GM12878 (cell line): ENCODE measurements around the gene STT3B. TPM values are rescaled to one million over a fixed set of nuclear protein-coding genes. Genes with fewer than 3 reads are reported as not detected.

Experiments
- ATAC-seq: fragments of 200-7000 bp; cut with Tn5 transposase; 3 replicates; pipeline ENCODE4 v1.9.1; 2020; ENCODE audit warnings: mild to moderate bottlenecking, moderate library complexity
- BruUV-seq: library from RNA; stranded (reverse); fragments of 400-500 nt; replicated peaks from 2 replicates; lab custom pipeline; 2021; lab: Mats Ljungman, UMichigan
- CTCF ChIA-PET: fragments of 300-600 bp; sonication (Branson Sonifier 250); formaldehyde crosslinking; extraction: SDS; loops from one replicate; lab custom pipeline; 2021; ENCODE audit warnings: inconsistent platforms; lab: Yijun Ruan, JAX
- POLR2A ChIA-PET: fragments of 350-600 bp; formaldehyde crosslinking; extraction: SDS; loops from one replicate; lab custom pipeline; 2021; ENCODE audit warnings: inconsistent platforms; lab: Charles Lee
- RAD21 ChIA-PET: fragments of 300-600 bp; sonication (Branson Sonifier 250); formaldehyde crosslinking; loops from one replicate; lab custom pipeline; 2023; ENCODE audit warnings: antibody characterized with exemption; ENCODE audit not compliant: unreplicated experiment; lab: Charles Lee
- SMC1A ChIA-PET: fragments of 300-600 bp; sonication (Branson Sonifier 250); formaldehyde crosslinking; loops from one replicate; lab custom pipeline; 2023; ENCODE audit not compliant: unreplicated experiment, uncharacterized antibody; lab: Charles Lee
- DNase-seq: peaks from one replicate; pipeline ENCODE4 v3.0.0-alpha.2; 2011; ENCODE audit warnings: low read depth, low spot score
- FAIRE-seq: peaks from 3 replicates; lab custom pipeline; 2011; peaks lifted over from hg19 to GRCh38; lab: Jason Lieb, UNC
- H2AFZ ChIP-seq: 2 replicates; pipeline ENCODE4 v1.6.0; 2011; ENCODE audit warnings: low read depth, low read length, control low read depth; ENCODE audit not compliant: control insufficient read depth
- H3K27ac ChIP-seq: 2 replicates; pipeline ENCODE4 v1.5.1; 2011; ENCODE audit warnings: control low read depth; ENCODE audit not compliant: control insufficient read depth, insufficient read depth
- H3K27me3 ChIP-seq, 2 experiments: replicated peaks in 1 of 2; 2 replicates each; pipeline versions ENCODE4 v1.6.0 to v1.6.1; 2011; ENCODE audit warnings: low read length in 1 of 2; ENCODE audit not compliant: control insufficient read depth in 2 of 2, insufficient read depth in 2 of 2
- H3K36me3 ChIP-seq, 2 experiments: 2 replicates each; pipeline ENCODE4 v1.5.1; 2011; ENCODE audit warnings: low read length in 1 of 2; ENCODE audit not compliant: control insufficient read depth in 2 of 2, insufficient read depth in 2 of 2
- H3K4me1 ChIP-seq: 2 replicates; pipeline ENCODE4 v1.6.1; 2011; ENCODE audit warnings: mild to moderate bottlenecking, low read length, moderate library complexity, mixed read lengths; ENCODE audit not compliant: control insufficient read depth, insufficient read depth
- H3K4me2 ChIP-seq: 2 replicates; pipeline ENCODE4 v1.6.0; 2011; ENCODE audit warnings: control low read depth; ENCODE audit not compliant: control insufficient read depth, insufficient read depth
- H3K4me3 ChIP-seq: fragments of 200-600 bp; sonication (generic); 2 replicates; pipeline ENCODE4 v1.5.1; 2016
- H3K79me2 ChIP-seq: 2 replicates; pipeline ENCODE4 v1.6.0; 2011; ENCODE audit warnings: low read length; ENCODE audit not compliant: control insufficient read depth, insufficient read depth
- H3K9ac ChIP-seq: 2 replicates; pipeline ENCODE4 v1.8.0; 2011; ENCODE audit warnings: low read length, control low read depth, mixed read lengths; ENCODE audit not compliant: control insufficient read depth, insufficient read depth
- H3K9me3 ChIP-seq: replicated peaks from 3 replicates; pipeline ENCODE4 v1.5.1; 2011; ENCODE audit warnings: mild to moderate bottlenecking, low read length; ENCODE audit not compliant: control insufficient read depth, insufficient read depth
- H4K20me1 ChIP-seq: 2 replicates; pipeline ENCODE4 v1.6.0; 2011; ENCODE audit not compliant: control insufficient read depth, insufficient read depth
- CBX5 ChIP-seq: sonication (generic); IDR thresholded peaks from 2 replicates; pipeline ENCODE4 v1.6.1; 2016; ENCODE audit warnings: low read depth, moderate library complexity, mild to moderate bottlenecking, inconsistent platforms
- CTCF ChIP-seq, 3 experiments: IDR thresholded peaks in 2 of 3; conservative IDR thresholded peaks in 1 of 3; 2 replicates each; pipeline ENCODE4 v1.5.1; 2011; ENCODE audit warnings: low read depth in 3 of 3, low read length in 3 of 3, mild to moderate bottlenecking in 3 of 3, control low read depth in 2 of 3, moderate library complexity in 2 of 3, inconsistent platforms in 1 of 3, mixed read lengths in 1 of 3; ENCODE audit not compliant: control insufficient read depth in 2 of 3, insufficient read depth in 1 of 3; ENCODE audit errors: extremely low read depth in 1 of 3
- KDM1A ChIP-seq: fragments of 200-600 bp; sonication (generic); IDR thresholded peaks from 2 replicates; pipeline ENCODE4 v1.6.1; 2016; ENCODE audit warnings: borderline replicate concordance
- PBX3 ChIP-seq: IDR thresholded peaks from 2 replicates; pipeline ENCODE4 v1.6.1; 2011; ENCODE audit warnings: mild to moderate bottlenecking, low read depth, low read length, moderate library complexity; ENCODE audit not compliant: insufficient replicate concordance
- SPI1 ChIP-seq: IDR thresholded peaks from 2 replicates; pipeline ENCODE4 v1.6.1; 2011; ENCODE audit warnings: low read depth, mild to moderate bottlenecking, low read length, moderate library complexity, borderline replicate concordance; ENCODE audit not compliant: insufficient read depth
- WGBS: methylation state at CpG from one replicate; pipeline ENCODE4 v1.1.6; 2016; ENCODE audit warnings: low lambda C conversion rate; ENCODE audit not compliant: insufficient replicate concordance, insufficient coverage; ENCODE audit errors: missing lambda C conversion rate; 5-methylcytosine and 5-hydroxymethylcytosine counted together
- in situ Hi-C: fragments of 300-500 bp; cut with MboI; formaldehyde crosslinking; loops from 9 replicates; pipeline ENCODE4 v1.14.3; 2018; ENCODE audit warnings: mixed read lengths
- intact Hi-C: fragments of 100-400 bp; cut with micrococcal nuclease; formaldehyde crosslinking; loops from one replicate; pipeline ENCODE4 v1.14.2; 2022; ENCODE audit not compliant: unreplicated experiment
- polyA plus RNA-seq, 11 experiments: library from polyadenylated mRNA; depleted of rRNA in 4 of 11; unstranded in 6 of 11; stranded (reverse) in 5 of 11; fragments of >200 nt; fragmentation: Nextera tagmentation in 4 of 11; fragmentation: Illumina TruSeq in 1 of 11; extraction: Ambion mirVana in 4 of 11; extraction: Trizol in 1 of 11; gene quantifications; 1 replicate in 1 of 11; 2 replicates in 10 of 11; pipeline versions ENCODE4 v1.2.1 to v1.2.3, GENCODE V29; 2011 to 2016; ENCODE audit warnings: inconsistent platforms in 2 of 11, missing spikeins in 2 of 11, low read depth in 1 of 11
- total RNA-seq, 4 experiments: library from RNA; depleted of rRNA in 3 of 4; stranded (reverse); fragments of >200 nt in 3 of 4; fragmentation: Illumina TruSeq in 1 of 4; extraction: Trizol in 1 of 4; gene quantifications; 2 replicates each; pipeline versions ENCODE4 v1.2.1 to v1.2.3, GENCODE V29; 2013 to 2021

STT3B gene
- total and polyA plus RNA-seq, 10 of the 15 experiments (the other 5 are each of a cell fraction or from before 2014, with no cell fraction given), result 19.9 to 208 (median 79.6) TPM

- H3K36me3 ChIP-seq, result no peaks in the 10 kb centered on the region
- H3K27ac ChIP-seq, result no peak overlapping the region
- H2AFZ ChIP-seq, result no peak overlapping the region
- ChIA-PET SMC1A (no interaction called here), RAD21 (no interaction called here), CTCF (interaction anchor here (0.6 to 2.1 kb wide), 7 partner anchors 8 to 63 kb away, joined by 3 to 7 read pairs (median 4); partner anchors contain the start of gene STT3B), POLR2A (no interaction called here)
- FAIRE-seq, result no peak
- H3K27me3 ChIP-seq, result no peaks in the 10 kb centered on the region
- H3K9me3 ChIP-seq, result peaks cover 8% of the 10 kb centered on the region; the same call in 2 of the 3 replicates
- in situ Hi-C loops (no loop called here), intact Hi-C loops (no loop called here)
- DNase-seq, result no peak
- no peak overlapping the region for H3K4me3 ChIP-seq
- peaks cover 3% of the 10 kb centered on the region; the same call in 1 of the 2 replicates for H4K20me1 ChIP-seq
- peak; percentile 35 to 47 (median 35); a peak in 5 of 6 replicates for TF ChIP-seq CTCF (IDR thresholded peaks at IDR 0.05 in 2 of 3, conservative IDR thresholded peaks at IDR 0.05 in 1 of 3; ENCODE audit: control insufficient read depth in 2 of 3, extremely low read depth in 1 of 3, insufficient read depth in 1 of 3, low read depth in 3 of 3, low read length in 3 of 3)
- TF ChIP-seq CBX5, result no peak
- TF ChIP-seq, all 136 proteins: peak for 1
- 13% methylated on average over 1 of the region's 1 CpG for WGBS
- peak; percentile 80 for ATAC-seq
- Histone ChIP-seq H3K4me1 (no peaks in the 10 kb centered on the region), H3K4me2 (no peak overlapping the region), H3K79me2 (peaks cover 97% of the 10 kb centered on the region), H3K9ac (no peak overlapping the region)
- BruUV-seq, result no TSS peak
Measured at GRCh38 chr3:31567036-31567435, 34.3 kb downstream of the STT3B start.

- H3K9me3 ChIP-seq, result no peaks in the 10 kb centered on the region; the same call in 1 of the 3 replicates
- ChIA-PET RAD21 (interaction anchor here (1.8 kb wide), 2 partner anchors 12 to 36 kb away, joined by 5 to 7 read pairs; partner anchors contain the start of gene STT3B), POLR2A (interaction anchor here (0.7 to 1.7 kb wide), 2 partner anchors 10 to 12 kb away, joined by 3 to 7 read pairs; no protein-coding TSS in a partner anchor), SMC1A (interaction anchor here (0.8 to 2.9 kb wide), 11 partner anchors 10 to 358 kb away, joined by 3 to 17 read pairs (median 3); no protein-coding TSS in a partner anchor), CTCF (interaction anchor here (0.7 to 2.5 kb wide), 6 partner anchors 29 to 124 kb away, joined by 3 to 6 read pairs (median 4); partner anchors contain the start of gene STT3B)
- no peak overlapping the region for H3K4me3 ChIP-seq
- ATAC-seq (no peak), FAIRE-seq (no peak), DNase-seq (no peak)
- H2AFZ ChIP-seq, result no peak overlapping the region
- in situ Hi-C loops (no loop called here), intact Hi-C loops (no loop called here)
- no peak overlapping the region for H3K27ac ChIP-seq
- H4K20me1 ChIP-seq, result peaks cover 11% of the 10 kb centered on the region; the same call in 1 of the 2 replicates
- peaks cover 96% of the 10 kb centered on the region for H3K79me2 ChIP-seq
- TF ChIP-seq KDM1A, result no peak
- no peak for TF ChIP-seq PBX3
- peak; percentile 18; the same call in 1 of the 2 replicates for TF ChIP-seq SPI1
- no peak overlapping the region for H3K9ac ChIP-seq
- peaks cover 9% of the 10 kb centered on the region for H3K4me1 ChIP-seq
- WGBS, result 100% methylated on average over 1 of the region's 1 CpG
- no peak overlapping the region for H3K4me2 ChIP-seq
- no peaks in the 10 kb centered on the region for H3K36me3 ChIP-seq
- no TSS peak for BruUV-seq
- H3K27me3 ChIP-seq, result no peaks in the 10 kb centered on the region
Measured at GRCh38 chr3:31568649-31569048, 35.9 kb downstream of the STT3B start.
